H1 (cell line): ENCODE measurements around the gene HMCN1. TPM values are rescaled to one million over a fixed set of nuclear protein-coding genes. Genes with fewer than 3 reads are reported as not detected.
A peak's percentile ranks its signal among the peaks of the same experiment; 100 is the strongest.

Experiments
- CTCF ChIA-PET: fragments of 300-600 bp; sonication (Branson Sonifier 250); formaldehyde crosslinking; loops from one replicate; lab custom pipeline; 2021; ENCODE audit not compliant: partially characterized antibody; lab: Charles Lee
- POLR2A ChIA-PET: fragments of 300-600 bp; sonication (Branson Sonifier 250); formaldehyde crosslinking; loops from one replicate; lab custom pipeline; 2021; ENCODE audit warnings: inconsistent platforms; ENCODE audit not compliant: partially characterized antibody; lab: Charles Lee
- DNase-seq, 2 experiments: peaks; one replicate each; pipeline versions ENCODE4 v3.0.0 to v3.0.0-alpha.2; 2010 to 2022; ENCODE audit warnings: low spot score in 2 of 2, low read depth in 1 of 2, mixed read lengths in 1 of 2
- FAIRE-seq: peaks from 2 replicates; lab custom pipeline; 2011; peaks lifted over from hg19 to GRCh38; lab: Jason Lieb, UNC
- H2AFZ ChIP-seq: 2 replicates; pipeline ENCODE4 v1.8.1; 2012; ENCODE audit warnings: low read length, inconsistent platforms
- H2AK5ac ChIP-seq: 2 replicates; pipeline ENCODE4 v1.6.1; 2013; ENCODE audit warnings: low read depth, low read length
- H2BK120ac ChIP-seq: replicated peaks from 2 replicates; pipeline ENCODE3; 2013; ENCODE audit warnings: low read depth, low read length, inconsistent platforms
- H2BK12ac ChIP-seq: 2 replicates; pipeline ENCODE4 v1.6.1; 2013; ENCODE audit warnings: low read depth, low read length
- H2BK15ac ChIP-seq: 2 replicates; pipeline ENCODE4 v1.6.1; 2013; ENCODE audit warnings: low read length
- H2BK20ac ChIP-seq: 2 replicates; pipeline ENCODE4 v1.6.1; 2013; ENCODE audit warnings: low read length
- H2BK5ac ChIP-seq: 2 replicates; pipeline ENCODE4 v1.6.1; 2013; ENCODE audit warnings: low read depth, low read length
- H3K14ac ChIP-seq: 2 replicates; pipeline ENCODE4 v1.6.1; 2013; ENCODE audit warnings: inconsistent platforms; ENCODE audit not compliant: insufficient read length
- H3K18ac ChIP-seq: 2 replicates; pipeline ENCODE4 v1.6.1; 2013; ENCODE audit warnings: low read length; ENCODE audit errors: extremely low read depth
- H3K23ac ChIP-seq: 2 replicates; pipeline ENCODE4 v1.6.1; 2013; ENCODE audit warnings: inconsistent platforms; ENCODE audit not compliant: insufficient read length
- H3K23me2 ChIP-seq: 2 replicates; pipeline ENCODE4 v1.6.1; 2013; ENCODE audit warnings: low read depth, low read length
- H3K27ac ChIP-seq: 2 replicates; pipeline ENCODE4 v1.6.1; 2011; ENCODE audit warnings: low read depth, low read length, inconsistent platforms
- H3K27me3 ChIP-seq, 4 experiments: replicated peaks in 1 of 4; 1 replicate in 1 of 4; 2 replicates in 3 of 4; pipeline versions ENCODE4 v1.6.1 to v1.8.1; 2011 to 2013; ENCODE audit warnings: low read length in 3 of 4, mild to moderate bottlenecking in 3 of 4, inconsistent platforms in 2 of 4, mixed read lengths in 2 of 4, moderate library complexity in 1 of 4; ENCODE audit not compliant: control insufficient read depth in 3 of 4, insufficient read depth in 3 of 4; ENCODE audit errors: extremely low read depth in 1 of 4
- H3K36me3 ChIP-seq, 4 experiments: 2 replicates each; pipeline versions ENCODE4 v1.6.1 to v1.8.1; 2011 to 2013; ENCODE audit warnings: mild to moderate bottlenecking in 4 of 4, low read length in 3 of 4, moderate library complexity in 2 of 4, control low read depth in 1 of 4, inconsistent platforms in 1 of 4; ENCODE audit not compliant: insufficient read depth in 4 of 4, control insufficient read depth in 2 of 4
- H3K4ac ChIP-seq: replicated peaks from 2 replicates; pipeline ENCODE3; 2013; ENCODE audit warnings: low read length, low read depth, mixed read lengths, inconsistent platforms; ENCODE audit not compliant: insufficient read length
- H3K4me1 ChIP-seq, 4 experiments: replicated peaks in 1 of 4; 1 replicate in 1 of 4; 2 replicates in 3 of 4; pipeline versions ENCODE4 v1.6.1 to v1.8.1; 2011 to 2013; ENCODE audit warnings: low read length in 3 of 4, inconsistent platforms in 2 of 4, mixed read lengths in 1 of 4; ENCODE audit not compliant: insufficient read depth in 4 of 4, control insufficient read depth in 3 of 4
- H3K4me2 ChIP-seq, 2 experiments: 2 replicates each; pipeline versions ENCODE4 v1.6.1 to v1.8.1; 2011 to 2013; ENCODE audit warnings: low read depth in 2 of 2, low read length in 2 of 2, control low read depth in 1 of 2, inconsistent platforms in 1 of 2, mild to moderate bottlenecking in 1 of 2; ENCODE audit not compliant: insufficient read depth in 1 of 2
- H3K4me3 ChIP-seq, 4 experiments: fragments of 200-600, 300-600 bp in 1 of 4; sonication (generic), shearing (Covaris generic), sonication (Bioruptor Twin) in 1 of 4; 2 replicates each; pipeline versions ENCODE4 v1.5.1 to v1.8.1; 2011 to 2016; ENCODE audit warnings: low read length in 4 of 4, low read depth in 3 of 4, control low read depth in 2 of 4, inconsistent platforms in 2 of 4, mild to moderate bottlenecking in 2 of 4, mixed read lengths in 1 of 4, moderate library complexity in 1 of 4; ENCODE audit not compliant: insufficient read depth in 2 of 4; ENCODE audit errors: extremely low read depth in 1 of 4
- H3K56ac ChIP-seq: replicated peaks from 2 replicates; pipeline ENCODE3; 2013; ENCODE audit warnings: low read depth, mild to moderate bottlenecking, mixed read lengths, low read length, inconsistent platforms; ENCODE audit not compliant: insufficient read length
- H3K79me1 ChIP-seq: 2 replicates; pipeline ENCODE4 v1.6.1; 2013; ENCODE audit warnings: low read depth, low read length, control low read depth
- H3K79me2 ChIP-seq, 2 experiments: 2 replicates each; pipeline versions ENCODE4 v1.6.1 to v1.8.1; 2012 to 2013; ENCODE audit warnings: low read length in 2 of 2, mild to moderate bottlenecking in 2 of 2, inconsistent platforms in 1 of 2; ENCODE audit not compliant: insufficient read depth in 2 of 2, control insufficient read depth in 1 of 2
- H3K9ac ChIP-seq, 4 experiments: replicated peaks in 1 of 4; 1 replicate in 1 of 4; 2 replicates in 3 of 4; pipeline versions ENCODE4 v1.6.1 to v1.8.1; 2011 to 2013; ENCODE audit warnings: low read depth in 3 of 4, low read length in 3 of 4, control low read depth in 2 of 4, mild to moderate bottlenecking in 2 of 4, moderate library complexity in 2 of 4, inconsistent platforms in 1 of 4; ENCODE audit errors: extremely low read depth in 1 of 4
- H3K9me3 ChIP-seq, 2 experiments: 2 replicates each; pipeline versions ENCODE4 v1.6.1 to v1.8.1; 2012 to 2013; ENCODE audit warnings: mild to moderate bottlenecking in 2 of 2, moderate library complexity in 2 of 2, control low read depth in 1 of 2, inconsistent platforms in 1 of 2, low read depth in 1 of 2, low read length in 1 of 2, mixed read lengths in 1 of 2; ENCODE audit not compliant: insufficient read depth in 2 of 2
- H4K20me1 ChIP-seq, 2 experiments: replicated peaks in 1 of 2; 2 replicates each; pipeline versions ENCODE3 to v1.8.1; 2011 to 2013; ENCODE audit warnings: inconsistent platforms in 2 of 2, low read length in 2 of 2, mild to moderate bottlenecking in 1 of 2; ENCODE audit not compliant: insufficient read depth in 2 of 2, control insufficient read depth in 1 of 2
- H4K5ac ChIP-seq: 2 replicates; pipeline ENCODE4 v1.6.1; 2013; ENCODE audit warnings: low read length, low read depth, mixed read lengths, inconsistent platforms; ENCODE audit not compliant: insufficient read length
- H4K8ac ChIP-seq: 2 replicates; pipeline ENCODE4 v1.8.0; 2013; ENCODE audit warnings: mild to moderate bottlenecking, moderate library complexity, low read length, inconsistent platforms; ENCODE audit not compliant: insufficient read depth; ENCODE audit errors: extremely low read depth
- H4K91ac ChIP-seq: replicated peaks from 2 replicates; pipeline ENCODE3; 2013; ENCODE audit warnings: low read length, mixed read lengths, inconsistent platforms; ENCODE audit not compliant: insufficient read length
- ATF3 ChIP-seq: IDR thresholded peaks from 2 replicates; pipeline ENCODE4 v1.6.1; 2011; ENCODE audit warnings: low read depth, mild to moderate bottlenecking, low read length; ENCODE audit not compliant: insufficient read depth
- BRCA1 ChIP-seq: IDR thresholded peaks from 2 replicates; pipeline ENCODE4 v1.6.1; 2012; ENCODE audit warnings: low read depth, low read length, improper control_type of control experiment
- CBX8 ChIP-seq: fragments of 300-800, 300-1000 bp; sonication (generic); IDR thresholded peaks from 2 replicates; pipeline ENCODE4 v1.7.1; 2016; ENCODE audit warnings: low read depth, low read length, borderline replicate concordance
- CREB1 ChIP-seq: IDR thresholded peaks from 2 replicates; pipeline ENCODE4 v1.6.1; 2012; ENCODE audit warnings: inconsistent platforms
- EP300 ChIP-seq, 2 experiments: IDR thresholded peaks; 1 replicate in 1 of 2; 2 replicates in 1 of 2; pipeline ENCODE4 v1.6.1; 2011 to 2012; ENCODE audit warnings: low read depth in 2 of 2, low read length in 2 of 2, mild to moderate bottlenecking in 2 of 2, borderline replicate concordance in 1 of 2, inconsistent platforms in 1 of 2, moderate library complexity in 1 of 2
- KDM4A ChIP-seq: IDR thresholded peaks from one replicate; pipeline ENCODE4 v1.7.1; 2012; ENCODE audit warnings: low read depth, mild to moderate bottlenecking, moderate library complexity, low read length, inconsistent platforms; ENCODE audit not compliant: severe bottlenecking
- NRF1 ChIP-seq: IDR thresholded peaks from 2 replicates; pipeline ENCODE4 v1.6.1; 2011; ENCODE audit warnings: mild to moderate bottlenecking, low read depth, low read length, improper control_type of control experiment
- POLR2AphosphoS5 ChIP-seq: IDR thresholded peaks from 2 replicates; pipeline ENCODE4 v1.6.1; 2011; ENCODE audit warnings: low read depth, low read length
- RFX5 ChIP-seq: IDR thresholded peaks from 2 replicates; pipeline ENCODE4 v1.6.1; 2011; ENCODE audit warnings: low read depth, low read length, improper control_type of control experiment, borderline replicate concordance
- TCF12 ChIP-seq: IDR thresholded peaks from 2 replicates; pipeline ENCODE4 v1.6.1; 2011; ENCODE audit warnings: low read depth, mild to moderate bottlenecking, low read length
- WGBS, 2 experiments: shearing (Covaris generic) in 1 of 2; methylation state at CpG; one replicate each; pipeline versions ENCODE4 v1.1.6 to v1.1.7; 2013 to 2015; ENCODE audit warnings: low lambda C conversion rate in 2 of 2, mixed read lengths in 2 of 2, inconsistent platforms in 1 of 2, low coverage in 1 of 2, missing lambda C conversion rate in 1 of 2; ENCODE audit not compliant: insufficient replicate concordance in 2 of 2, insufficient coverage in 1 of 2, insufficient read length in 1 of 2; ENCODE audit errors: extremely low coverage in 1 of 2, missing lambda C conversion rate in 1 of 2; 5-methylcytosine and 5-hydroxymethylcytosine counted together
- polyA plus RNA-seq, 7 experiments: library from polyadenylated mRNA; depleted of rRNA in 3 of 7; stranded (reverse) in 5 of 7; unstranded in 2 of 7; fragments of >200 nt in 5 of 7; fragments of 200-250 nt in 2 of 7; gene quantifications; 1 replicate in 5 of 7; 2 replicates in 1 of 7; 4 replicates in 1 of 7; pipeline versions ENCODE4 v1.2.1 to v1.2.3, GENCODE V29; 2011 to 2013; ENCODE audit warnings: missing spikeins in 2 of 7, mixed read lengths in 2 of 7
- total RNA-seq: library from RNA; stranded (reverse); fragmentation: NEBNext Ultra II Directional; extraction: Animal tissue kit (Norgen Biotek cat#: 25700); gene quantifications from 2 replicates; pipeline ENCODE4 v1.2.1, GENCODE V29; 2021
- TF ChIP-seq, protein P1 (sequence below): IDR thresholded peaks from 2 replicates; pipeline ENCODE4 v1.6.1; 2012; ENCODE audit warnings: inconsistent platforms

The HMCN1 gene
- total and polyA plus RNA-seq, 2 of the 8 experiments (the other 6 are each of a cell fraction or from before 2014, with no cell fraction given): 13.8 to 14.6 TPM

DNA sequence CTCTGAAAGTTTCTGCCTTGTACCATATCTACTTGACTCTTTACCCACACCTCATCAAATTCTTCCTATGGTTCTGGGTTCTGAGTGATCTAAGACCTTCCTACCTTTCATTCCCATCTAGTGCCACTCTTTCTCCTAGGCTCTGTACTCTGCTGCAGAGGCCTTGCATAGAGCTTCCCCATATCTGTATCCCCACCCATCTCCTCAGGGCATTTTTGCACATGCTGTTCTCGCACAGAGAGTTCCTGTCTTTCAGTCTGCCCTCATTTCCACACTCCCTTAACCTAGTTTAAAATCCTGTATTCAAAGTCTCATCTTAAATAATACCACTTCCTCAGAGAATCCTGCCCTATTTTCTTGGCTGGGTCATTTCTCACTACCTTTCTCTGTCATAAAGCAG, 114.8 kb downstream of the HMCN1 start:
- no peak for FAIRE-seq
- Histone ChIP-seq H2BK12ac (no peak overlapping the region), H3K56ac (no peak overlapping the region), H4K91ac (no peak overlapping the region), H3K23me2 (no peaks in the 10 kb centered on the region), H2BK120ac (no peak overlapping the region), H4K8ac (no peak overlapping the region), H3K4me1 (peaks cover 0 to 7% (median 5%) of the 10 kb centered on the region in 4 experiments; a peak in 5 of 7 replicates), H3K27ac (no peak overlapping the region), H3K4me2 (peak overlapping the region in 1 of 2 experiments; percentile 23; a peak in 1 of 4 replicates), H3K79me2 (no peaks in the 10 kb centered on the region)
- DNase-seq: no peak
- no peak for TF ChIP-seq CBX8
- TF ChIP-seq CREB1: no peak
- no peak for TF ChIP-seq TCF12
- no peak for TF ChIP-seq ATF3
- no peak for TF ChIP-seq NRF1
- TF ChIP-seq RFX5: no peak
- TF ChIP-seq POLR2AphosphoS5: no peak
- TF ChIP-seq, protein P1, sequence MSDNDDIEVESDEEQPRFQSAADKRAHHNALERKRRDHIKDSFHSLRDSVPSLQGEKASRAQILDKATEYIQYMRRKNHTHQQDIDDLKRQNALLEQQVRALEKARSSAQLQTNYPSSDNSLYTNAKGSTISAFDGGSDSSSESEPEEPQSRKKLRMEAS: no peak
- no peak for TF ChIP-seq BRCA1
- TF ChIP-seq EP300 (IDR thresholded peaks at IDR 0.05; ENCODE audit: borderline replicate concordance in 1 of 2, low read depth in 2 of 2, low read length in 2 of 2): no peak
- TF ChIP-seq KDM4A: no peak
- TF ChIP-seq, all 59 proteins: peak for 0
- Histone ChIP-seq H4K5ac (no peak overlapping the region), H2AK5ac (no peak overlapping the region), H2BK20ac (peak overlapping the region; percentile 52; the same call in 1 of the 2 replicates), H3K79me1 (no peaks in the 10 kb centered on the region), H3K36me3 (no peaks in the 10 kb centered on the region), H3K4ac (no peak overlapping the region), H3K9ac (no peak overlapping the region), H3K23ac (no peak overlapping the region), H4K20me1 (no peaks in the 10 kb centered on the region), H2AFZ (no peak overlapping the region), H2BK5ac (no peak overlapping the region), H3K14ac (no peak overlapping the region), H3K27me3 (no peaks in the 10 kb centered on the region), H3K4me3 (no peak overlapping the region), H2BK15ac (no peak overlapping the region), H3K18ac (no peak overlapping the region), H3K9me3 (no peaks in the 10 kb centered on the region)
- CTCF ChIA-PET: no interaction called here
- POLR2A ChIA-PET: no interaction called here
- WGBS, 2 experiments: 88% methylated on average over 1 of the region's 1 CpG; no CpG with 5 or more reads in 1 of the 2 experiments
